Measurements from ENCODE around the gene EYS. TPM values are rescaled to one million over a fixed set of nuclear protein-coding genes. Genes with fewer than 3 reads are reported as not detected.

EYS gene
- total RNA-seq, 2 experiments from 2014 or later, result not detected

- CTCF ChIA-PET, result no interaction called here
- ATAC-seq, result no peak
- H3K4me3 Mint-ChIP-seq, result no peak overlapping the region
- no peak overlapping the region for H3K27ac Mint-ChIP-seq
- no peaks in the 10 kb centered on the region for H3K4me1 Mint-ChIP-seq
- no peak for DNase-seq
- no peaks in the 10 kb centered on the region for H3K36me3 Mint-ChIP-seq
- H3K9me3 Mint-ChIP-seq (ENCODE audit: low read depth), result no peaks in the 10 kb centered on the region
- H3K27me3 Mint-ChIP-seq, result no peaks in the 10 kb centered on the region
Measured at GRCh38 chr6:64160486-64160885, 1546.5 kb downstream of the EYS start.

DNA sequence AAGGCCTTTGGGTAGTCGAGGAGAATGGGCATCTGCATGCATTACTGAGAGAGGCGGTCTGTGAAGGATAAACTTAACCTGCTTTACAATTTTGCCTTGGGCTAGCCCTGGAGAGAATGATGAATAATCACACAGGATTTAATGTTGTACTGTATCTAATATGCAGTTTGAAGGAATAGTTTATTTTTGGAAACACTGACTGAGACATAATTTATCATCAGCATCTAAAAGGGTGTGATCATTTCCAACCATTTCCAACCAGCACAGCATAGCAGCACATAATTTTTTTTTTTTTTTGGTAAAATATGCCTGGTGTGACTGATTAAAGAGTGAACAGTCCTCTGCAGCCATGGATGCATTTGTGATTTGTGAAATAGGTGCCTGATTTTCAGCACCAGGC, 1552.0 kb downstream of the EYS start:
- ATAC-seq, result no peak
- no peak for DNase-seq
- H3K36me3 Mint-ChIP-seq, result no peaks in the 10 kb centered on the region
- H3K4me1 Mint-ChIP-seq, result no peaks in the 10 kb centered on the region
- CTCF ChIA-PET, result no interaction called here
- H3K9me3 Mint-ChIP-seq (ENCODE audit: low read depth), result no peaks in the 10 kb centered on the region
- H3K27me3 Mint-ChIP-seq, result no peaks in the 10 kb centered on the region
- H3K4me3 Mint-ChIP-seq, result no peak overlapping the region
- no peak overlapping the region for H3K27ac Mint-ChIP-seq

DNA sequence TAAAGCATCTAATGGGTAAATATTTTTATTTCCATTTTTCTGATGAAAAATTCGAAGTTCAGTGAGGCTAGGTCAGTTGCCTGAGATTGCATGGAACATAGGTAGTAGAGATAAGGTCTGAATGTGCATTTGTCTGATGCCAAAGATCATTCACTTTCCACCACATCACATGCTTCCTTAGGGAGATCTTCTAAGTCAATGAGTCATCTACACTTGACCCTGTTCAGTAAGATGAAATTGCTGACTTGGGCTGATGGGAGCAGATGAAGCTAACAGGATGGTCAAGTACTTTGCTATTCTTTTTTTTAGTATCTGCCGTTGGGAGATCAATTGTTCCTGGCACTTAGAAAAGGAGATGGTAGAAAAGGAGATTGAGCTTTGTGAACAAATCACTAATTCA, 1560.2 kb downstream of the EYS start:
- Mint-ChIP-seq H3K36me3 (no peaks in the 10 kb centered on the region), H3K9me3 (ENCODE audit: low read depth) (peaks cover 5% of the 10 kb centered on the region), H3K27me3 (no peaks in the 10 kb centered on the region), H3K4me1 (no peaks in the 10 kb centered on the region), H3K4me3 (no peak overlapping the region), H3K27ac (no peak overlapping the region)
- DNase-seq (no peak), ATAC-seq (no peak)
- CTCF ChIA-PET, result no interaction called here

DNA sequence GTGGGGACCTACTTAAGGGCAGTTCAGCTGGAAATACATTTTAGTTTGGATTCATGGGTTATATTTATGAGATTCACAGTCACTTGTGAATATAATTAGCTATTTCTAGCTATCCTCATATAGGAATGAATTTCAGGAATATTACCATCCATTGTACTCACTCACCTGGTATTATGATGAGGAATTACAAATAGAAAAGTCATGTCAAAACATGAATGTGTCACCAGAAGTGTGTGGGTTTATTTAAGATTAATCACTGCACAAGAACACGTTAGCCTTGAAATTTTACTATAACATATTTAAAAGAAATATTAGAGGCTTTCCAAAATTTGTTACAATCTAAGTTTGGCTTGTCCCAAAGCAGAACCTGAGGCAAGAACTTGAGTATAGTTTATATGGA, 1560.9 kb downstream of the EYS start:
- no peaks in the 10 kb centered on the region for H3K4me1 Mint-ChIP-seq
- H3K27ac Mint-ChIP-seq, result no peak overlapping the region
- no peak overlapping the region for H3K4me3 Mint-ChIP-seq
- no peaks in the 10 kb centered on the region for H3K27me3 Mint-ChIP-seq
- CTCF ChIA-PET, result no interaction called here
- peaks cover 5% of the 10 kb centered on the region for H3K9me3 Mint-ChIP-seq (ENCODE audit: low read depth)
- ATAC-seq (no peak), DNase-seq (no peak)
- no peaks in the 10 kb centered on the region for H3K36me3 Mint-ChIP-seq

GRCh38 chr6:64145658-64146057, 1561.4 kb downstream of the EYS start:
- no peaks in the 10 kb centered on the region for H3K4me1 Mint-ChIP-seq
- CTCF ChIA-PET, result interaction anchor here (0.7 kb wide), 1 partner anchor 18 kb away, joined by 3 read pairs; no protein-coding TSS in a partner anchor
- no peaks in the 10 kb centered on the region for H3K36me3 Mint-ChIP-seq

GRCh38 chr6:64143101-64143500, 1563.9 kb downstream of the EYS start:
- CTCF ChIA-PET, result no interaction called here
- ATAC-seq (no peak), DNase-seq (no peak)
- Mint-ChIP-seq H3K9me3 (ENCODE audit: low read depth) (peaks cover 5% of the 10 kb centered on the region), H3K27me3 (no peaks in the 10 kb centered on the region), H3K36me3 (no peaks in the 10 kb centered on the region), H3K4me3 (no peak overlapping the region), H3K4me1 (no peaks in the 10 kb centered on the region), H3K27ac (no peak overlapping the region)

More at GRCh38 chr6:64145658-64146057, 1561.4 kb downstream of the EYS start:
- ATAC-seq (no peak), DNase-seq (no peak)
- Mint-ChIP-seq H3K27ac (no peak overlapping the region), H3K4me3 (no peak overlapping the region), H3K27me3 (no peaks in the 10 kb centered on the region), H3K9me3 (ENCODE audit: low read depth) (peaks cover 5% of the 10 kb centered on the region)

DNA sequence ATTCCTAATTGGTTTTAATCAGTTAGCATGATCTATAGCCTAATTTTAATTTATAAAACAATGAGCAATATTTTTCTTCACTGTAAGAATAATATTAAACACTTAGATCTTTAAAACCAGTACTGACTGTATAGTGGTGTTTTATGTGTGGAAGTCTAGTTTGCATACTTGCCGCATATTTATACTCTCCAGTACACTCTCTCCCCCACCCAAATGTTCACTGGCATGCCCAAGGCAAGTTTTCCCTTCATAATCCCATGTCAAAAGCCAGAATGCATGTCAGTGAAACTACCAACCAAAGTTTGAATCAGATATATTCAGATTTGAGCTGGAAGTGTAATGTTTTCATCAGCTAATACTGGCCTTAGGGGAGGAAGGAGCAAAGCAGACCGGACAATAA, 1565.3 kb downstream of the EYS start:
- H3K4me1 Mint-ChIP-seq, result no peaks in the 10 kb centered on the region
- H3K27ac Mint-ChIP-seq, result no peak overlapping the region
- ATAC-seq, result no peak
- CTCF ChIA-PET, result no interaction called here
- no peaks in the 10 kb centered on the region for H3K36me3 Mint-ChIP-seq
- H3K27me3 Mint-ChIP-seq, result no peaks in the 10 kb centered on the region
- no peak for DNase-seq
- peaks cover 5% of the 10 kb centered on the region for H3K9me3 Mint-ChIP-seq (ENCODE audit: low read depth)
- H3K4me3 Mint-ChIP-seq, result no peak overlapping the region

DNA sequence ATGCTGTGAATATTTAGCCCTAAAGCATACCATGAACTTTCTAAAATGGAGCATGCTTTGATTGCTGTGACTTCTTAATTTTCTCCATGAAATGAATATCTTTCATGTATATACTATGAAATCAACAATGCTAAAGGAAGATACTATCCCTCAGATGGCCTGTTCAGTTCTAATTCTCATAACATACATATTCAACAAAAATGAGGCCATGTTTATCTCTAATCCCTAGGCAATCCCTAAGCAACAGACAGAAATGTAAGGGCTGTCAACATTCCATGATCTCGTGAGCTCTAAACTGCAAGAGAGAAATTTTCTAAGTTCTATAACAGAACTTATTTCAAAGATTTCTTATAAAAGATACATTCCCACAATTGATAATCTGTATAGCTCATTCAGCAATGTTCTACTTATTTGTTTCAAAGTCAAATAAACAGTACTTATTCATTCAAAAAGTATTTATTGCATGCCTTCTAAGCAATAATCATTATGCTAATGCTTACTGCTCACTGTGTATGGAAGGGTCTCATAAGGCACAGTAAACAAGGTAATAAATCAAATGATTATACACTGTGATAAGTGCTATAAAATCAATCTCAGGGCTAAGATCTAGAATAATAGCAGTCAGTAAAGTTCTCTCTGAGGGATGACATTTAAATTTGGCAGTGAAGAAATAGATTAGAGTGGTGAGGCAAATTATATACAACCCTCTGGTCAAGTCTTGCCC, 1578.6 kb downstream of the EYS start:
- DNase-seq (no peak), ATAC-seq (no peak)
- Mint-ChIP-seq H3K4me1 (no peaks in the 10 kb centered on the region), H3K27ac (no peak overlapping the region), H3K9me3 (ENCODE audit: low read depth) (peaks cover 13% of the 10 kb centered on the region), H3K27me3 (no peaks in the 10 kb centered on the region), H3K36me3 (no peaks in the 10 kb centered on the region), H3K4me3 (no peak overlapping the region)
- CTCF ChIA-PET, result no interaction called here

GRCh38 chr6:64123761-64124633, 1583.0 kb downstream of the EYS start:
- Mint-ChIP-seq H3K36me3 (no peaks in the 10 kb centered on the region), H3K27ac (no peak overlapping the region), H3K9me3 (ENCODE audit: low read depth) (peaks cover 8% of the 10 kb centered on the region)

GRCh38 chr6:64122712-64123375, 1584.2 kb downstream of the EYS start:
- no peaks in the 10 kb centered on the region for H3K36me3 Mint-ChIP-seq
- no peaks in the 10 kb centered on the region for H3K4me1 Mint-ChIP-seq
- no peak for ATAC-seq
- H3K4me3 Mint-ChIP-seq, result no peak overlapping the region
- H3K27me3 Mint-ChIP-seq, result no peaks in the 10 kb centered on the region
- CTCF ChIA-PET, result no interaction called here
- peaks cover 5% of the 10 kb centered on the region for H3K9me3 Mint-ChIP-seq (ENCODE audit: low read depth)
- no peak overlapping the region for H3K27ac Mint-ChIP-seq
- DNase-seq, result no peak

More at GRCh38 chr6:64123761-64124633, 1583.0 kb downstream of the EYS start:
- no peaks in the 10 kb centered on the region for H3K27me3 Mint-ChIP-seq
- H3K4me3 Mint-ChIP-seq, result no peak overlapping the region
- DNase-seq (no peak), ATAC-seq (no peak)
- CTCF ChIA-PET, result no interaction called here
- no peaks in the 10 kb centered on the region for H3K4me1 Mint-ChIP-seq

DNA sequence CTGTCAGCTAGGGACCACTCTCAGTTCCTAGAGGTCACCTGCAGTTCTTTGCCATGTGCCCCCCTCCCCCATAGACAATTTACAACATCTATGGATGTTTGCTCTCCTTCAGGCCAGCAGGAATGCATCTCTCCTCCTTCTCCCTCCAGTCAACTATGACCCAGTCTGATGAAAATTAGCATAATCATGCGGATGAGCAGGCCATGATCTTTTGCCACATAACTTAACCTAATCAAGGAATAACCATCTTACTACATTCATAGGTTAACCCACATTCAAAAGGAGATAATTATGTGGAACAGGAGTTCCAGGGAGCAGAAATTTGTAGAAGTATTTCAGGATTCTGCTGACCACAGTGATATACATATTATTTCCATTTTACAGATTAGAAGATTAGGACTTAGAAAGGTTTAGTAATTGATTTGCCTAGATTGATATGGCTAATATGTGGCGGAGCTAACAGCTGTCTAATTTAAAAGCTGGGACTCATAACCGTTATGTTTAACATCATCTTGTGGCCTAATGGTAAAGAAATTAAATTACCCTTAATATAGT, 1585.9 kb downstream of the EYS start:
- Mint-ChIP-seq H3K27ac (no peak overlapping the region), H3K36me3 (no peaks in the 10 kb centered on the region), H3K4me3 (no peak overlapping the region), H3K4me1 (no peaks in the 10 kb centered on the region), H3K27me3 (no peaks in the 10 kb centered on the region), H3K9me3 (ENCODE audit: low read depth) (peaks cover 2% of the 10 kb centered on the region)
- CTCF ChIA-PET, result no interaction called here
- ATAC-seq (no peak), DNase-seq (no peak)

- ATAC-seq (no peak), DNase-seq (no peak)
- no peaks in the 10 kb centered on the region for H3K36me3 Mint-ChIP-seq
- no peak overlapping the region for H3K27ac Mint-ChIP-seq
- H3K27me3 Mint-ChIP-seq, result no peaks in the 10 kb centered on the region
- H3K4me3 Mint-ChIP-seq, result no peak overlapping the region
- H3K9me3 Mint-ChIP-seq (ENCODE audit: low read depth), result peaks cover 1% of the 10 kb centered on the region
- no peaks in the 10 kb centered on the region for H3K4me1 Mint-ChIP-seq
- CTCF ChIA-PET, result no interaction called here
Measured at GRCh38 chr6:64113704-64114103, 1593.3 kb downstream of the EYS start.

DNA sequence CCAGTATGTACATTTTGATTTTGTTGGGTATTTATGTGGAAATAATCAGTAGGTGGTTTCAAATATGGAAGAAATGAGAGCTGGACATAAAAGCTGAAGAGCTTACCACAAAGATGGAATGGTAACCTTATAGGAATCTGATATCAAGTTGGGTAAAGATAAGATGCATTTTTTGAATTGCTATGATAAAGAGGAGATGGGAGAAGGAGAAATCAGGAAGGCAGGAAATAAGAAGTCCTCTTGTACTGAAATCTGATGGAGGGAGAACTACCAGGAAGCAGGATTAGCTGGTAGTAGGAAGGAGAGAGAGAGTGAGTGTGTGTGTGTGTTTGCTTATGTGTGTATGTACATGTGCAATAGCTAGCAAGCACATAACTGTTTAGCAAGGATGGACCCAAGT, 1603.0 kb downstream of the EYS start:
- no peaks in the 10 kb centered on the region for H3K36me3 Mint-ChIP-seq
- no peaks in the 10 kb centered on the region for H3K27me3 Mint-ChIP-seq
- H3K4me1 Mint-ChIP-seq, result no peaks in the 10 kb centered on the region
- H3K4me3 Mint-ChIP-seq, result no peak overlapping the region
- H3K9me3 Mint-ChIP-seq (ENCODE audit: low read depth), result peaks cover 4% of the 10 kb centered on the region
- no peak overlapping the region for H3K27ac Mint-ChIP-seq
- no peak for ATAC-seq
- CTCF ChIA-PET, result no interaction called here
- no peak for DNase-seq
